Stimulated activated CD4-positive, alpha-beta T cell treated with anti-CD3 and anti-CD28 coated beads, Interleukin-12 subunit alpha, Interleukin-12 subunit beta, amount 100 ng/mL, for 4 hours (primary cell): ENCODE measurements around the gene CRYGB.
"Not testable (repeated sequence)": the region's sequence is repeated elsewhere in the genome, so short reads cannot be mapped to it uniquely, and the experiment has no call there.

ENCODE experiments used
- DNase-seq: peaks from one replicate; pipeline ENCODE4 v3.0.0-alpha.2; 2020

The CRYGB gene

GRCh38 chr2:208148803-208149202, 2.8 kb upstream of the CRYGB start:
- no peak for DNase-seq

GRCh38 chr2:208147759-208148158, 1.8 kb upstream of the CRYGB start:
- DNase-seq: no peak

GRCh38 chr2:208147008-208147407, 1.1 kb upstream of the CRYGB start:
- no peak for DNase-seq

GRCh38 chr2:208142925-208143799, 2.8 kb downstream of the CRYGB start:
- DNase-seq: no peak

- no peak for DNase-seq
Measured at GRCh38 chr2:208142240-208142924, 3.6 kb downstream of the CRYGB start.

GRCh38 chr2:208139447-208139846, 6.5 kb downstream of the CRYGB start:
- DNase-seq: no peak

GRCh38 chr2:208138334-208138733, 7.6 kb downstream of the CRYGB start:
- not testable (repeated sequence) for DNase-seq

GRCh38 chr2:208136716-208137094, 9.3 kb downstream of the CRYGB start:
- DNase-seq: no peak

GRCh38 chr2:208135794-208136715, 9.9 kb downstream of the CRYGB start:
- DNase-seq: no peak

- DNase-seq: no peak
Measured at GRCh38 chr2:208134928-208135586, 10.9 kb downstream of the CRYGB start.

GRCh38 chr2:208130712-208131110, 15.2 kb downstream of the CRYGB start:
- DNase-seq: no peak

GRCh38 chr2:208129744-208130711, 15.9 kb downstream of the CRYGB start, which contains the start of gene CRYGC:
Gene CRYGC (minus strand): TSS chr2:208129828. CDS start chr2:208129792, 36 bp downstream.
- DNase-seq: no peak

- DNase-seq: no peak
Measured at GRCh38 chr2:208128136-208128535, 17.8 kb downstream of the CRYGB start.

GRCh38 chr2:208127090-208127489, 18.9 kb downstream of the CRYGB start:
- no peak for DNase-seq

- DNase-seq: no peak
Measured at GRCh38 chr2:208125251-208125650, 20.7 kb downstream of the CRYGB start.

- not testable (repeated sequence) for DNase-seq
Measured at GRCh38 chr2:208124013-208124715, 21.8 kb downstream of the CRYGB start, which contains the start of gene CRYGD. Gene CRYGD (minus strand): TSS chr2:208124524. CDS start chr2:208124473, 51 bp downstream.

GRCh38 chr2:208122248-208122647, 23.7 kb downstream of the CRYGB start:
- DNase-seq: no peak

- no peak for DNase-seq
Measured at GRCh38 chr2:208118918-208119317, 27.0 kb downstream of the CRYGB start.

GRCh38 chr2:208117390-208117789, 28.6 kb downstream of the CRYGB start:
- DNase-seq: not testable (repeated sequence)

- DNase-seq: no peak
Measured at GRCh38 chr2:208112969-208113368, 33.0 kb downstream of the CRYGB start.
